GM12873 (cell line): Measurements from ENCODE around the gene NIBAN1.

ENCODE experiments used
- CTCF ChIP-seq: IDR thresholded peaks from 2 replicates; pipeline ENCODE4 v1.5.1; 2012; ENCODE audit warnings: low read depth, mild to moderate bottlenecking, moderate library complexity, low read length, control low read depth; ENCODE audit not compliant: insufficient read depth; ENCODE audit errors: missing control alignments

The NIBAN1 gene

GRCh38 chr1:184974056-184974836 lies at the start of gene NIBAN1:
Gene NIBAN1, minus strand, starts transcription at chr1:184974508. Its CDS starts 152 bp downstream, at chr1:184974356.
- TF ChIP-seq CTCF, result no peak

GRCh38 chr1:185017966-185018365 lies 43.7 kb upstream of the NIBAN1 start:
- TF ChIP-seq CTCF, result no peak

GRCh38 chr1:185017338-185017737 lies 43.0 kb upstream of the NIBAN1 start:
- TF ChIP-seq CTCF, result no peak

GRCh38 chr1:185016880-185017279 lies 42.6 kb upstream of the NIBAN1 start:
- no peak for TF ChIP-seq CTCF

GRCh38 chr1:185015631-185016030 lies 41.3 kb upstream of the NIBAN1 start:
- TF ChIP-seq CTCF, result no peak

GRCh38 chr1:185014941-185015340 lies 40.6 kb upstream of the NIBAN1 start:
- no peak for TF ChIP-seq CTCF

- no peak for TF ChIP-seq CTCF
Measured at GRCh38 chr1:185010361-185010760, 36.1 kb upstream of the NIBAN1 start.
